DMS114 treated with DMSO at 0.1 percent for 48 hours (cell line): ENCODE data around the gene TRIM44.
"Not testable (repeated sequence)": the region's sequence is repeated elsewhere in the genome, so short reads cannot be mapped to it uniquely, and the experiment has no call there.

ENCODE experiments used
- DNase-seq: peaks from one replicate; lab custom pipeline; 2025; ENCODE audit not compliant: unreplicated experiment; lab: John Stamatoyannopoulos, UW

TRIM44 gene

GRCh38 chr11:35846874-35847273, 184.3 kb downstream of the TRIM44 start:
- DNase-seq: no peak

GRCh38 chr11:35847473-35847872, 184.9 kb downstream of the TRIM44 start:
- no peak for DNase-seq

- DNase-seq: no peak
Measured at GRCh38 chr11:35848616-35849015, 186.0 kb downstream of the TRIM44 start.

- no peak for DNase-seq
Measured at GRCh38 chr11:35850191-35850590, 187.6 kb downstream of the TRIM44 start.

GRCh38 chr11:35851342-35851741, 188.8 kb downstream of the TRIM44 start:
- DNase-seq: no peak

GRCh38 chr11:35852056-35852455, 189.5 kb downstream of the TRIM44 start:
- DNase-seq: no peak

- DNase-seq: no peak
Measured at GRCh38 chr11:35853971-35854370, 191.4 kb downstream of the TRIM44 start.

- DNase-seq: no peak
Measured at GRCh38 chr11:35855671-35856070, 193.1 kb downstream of the TRIM44 start.

- DNase-seq: no peak
Measured at GRCh38 chr11:35856259-35856658, 193.7 kb downstream of the TRIM44 start.

GRCh38 chr11:35856756-35857155, 194.2 kb downstream of the TRIM44 start:
- no peak for DNase-seq

GRCh38 chr11:35857922-35858321, 195.3 kb downstream of the TRIM44 start:
- no peak for DNase-seq

GRCh38 chr11:35859301-35859700, 196.7 kb downstream of the TRIM44 start:
- no peak for DNase-seq

GRCh38 chr11:35860194-35860593, 197.6 kb downstream of the TRIM44 start:
- DNase-seq: not testable (repeated sequence)

- no peak for DNase-seq
Measured at GRCh38 chr11:35861191-35861590, 198.6 kb downstream of the TRIM44 start.

GRCh38 chr11:35862666-35863065, 200.1 kb downstream of the TRIM44 start:
- DNase-seq: no peak

GRCh38 chr11:35864131-35864530, 201.6 kb downstream of the TRIM44 start:
- DNase-seq: no peak

- no peak for DNase-seq
Measured at GRCh38 chr11:35866601-35867000, 204.0 kb downstream of the TRIM44 start.
